Activated gamma-delta T cell (primary cell): ENCODE results near the gene ATAD2B.

Experiments
- DNase-seq: peaks from one replicate; lab custom pipeline; 2025; lab: John Stamatoyannopoulos, UW

ATAD2B gene

GRCh38 chr2:23912054-23912453 lies 14.9 kb downstream of the ATAD2B start:
- no peak for DNase-seq

GRCh38 chr2:23905155-23905554 lies 21.8 kb downstream of the ATAD2B start:
- no peak for DNase-seq

GRCh38 chr2:23904692-23905091 lies 22.2 kb downstream of the ATAD2B start:
- no peak for DNase-seq

- DNase-seq = no peak
Observed at GRCh38 chr2:23904215-23904614, 22.7 kb downstream of the ATAD2B start.

- DNase-seq = no peak
Observed at GRCh38 chr2:23903034-23903433, 23.9 kb downstream of the ATAD2B start.

- DNase-seq = no peak
Observed at GRCh38 chr2:23901966-23902846, 24.7 kb downstream of the ATAD2B start.

- no peak for DNase-seq
Observed at GRCh38 chr2:23900541-23901322, 26.2 kb downstream of the ATAD2B start.

- no peak for DNase-seq
Observed at GRCh38 chr2:23900133-23900532, 26.8 kb downstream of the ATAD2B start.

GRCh38 chr2:23871206-23871605 lies 55.7 kb downstream of the ATAD2B start:
- DNase-seq = no peak

GRCh38 chr2:23867449-23867848 lies 59.5 kb downstream of the ATAD2B start:
- no peak for DNase-seq

- DNase-seq = no peak
Observed at GRCh38 chr2:23862716-23863426, 64.1 kb downstream of the ATAD2B start.

GRCh38 chr2:23861952-23862351 lies 65.0 kb downstream of the ATAD2B start:
- DNase-seq = no peak

- no peak for DNase-seq
Observed at GRCh38 chr2:23859983-23860382, 66.9 kb downstream of the ATAD2B start.

GRCh38 chr2:23859234-23859633 lies 67.7 kb downstream of the ATAD2B start:
- DNase-seq = no peak

- DNase-seq = no peak
Observed at GRCh38 chr2:23850564-23851256, 76.2 kb downstream of the ATAD2B start.

- DNase-seq = no peak
Observed at GRCh38 chr2:23844905-23845304, 82.0 kb downstream of the ATAD2B start.

- no peak for DNase-seq
Observed at GRCh38 chr2:23843051-23843976, 83.6 kb downstream of the ATAD2B start.

- DNase-seq = no peak
Observed at GRCh38 chr2:23839919-23840578, 86.9 kb downstream of the ATAD2B start.

- DNase-seq = no peak
Observed at GRCh38 chr2:23838996-23839395, 87.9 kb downstream of the ATAD2B start.

GRCh38 chr2:23838581-23838980 lies 88.3 kb downstream of the ATAD2B start:
- DNase-seq = no peak
